Measurements from ENCODE around the gene IFIT3. TPM values are rescaled to one million over a fixed set of nuclear protein-coding genes. Genes with fewer than 3 reads are reported as not detected.

Gene IFIT3
- total RNA-seq, 2 experiments from 2014 or later: 11.5 to 12.8 TPM

GRCh38 chr10:89304925-89305324, 22.9 kb upstream of the IFIT3 start:
- Mint-ChIP-seq H3K27ac (peak overlapping the region; percentile 25), H3K4me1 (ENCODE audit: low read depth) (peaks cover 47% of the 10 kb centered on the region), H3K27me3 (no peaks in the 10 kb centered on the region), H3K4me3 (no peak overlapping the region), H3K9me3 (peaks cover 5% of the 10 kb centered on the region), H3K36me3 (ENCODE audit: low read depth) (peaks cover 82% of the 10 kb centered on the region)
- intact Hi-C loops (cut with DNase I, micrococcal nuclease): loop anchor here (5.0 kb wide), 3 partner anchors 53 to 107 kb away; partner anchors contain the start of genes IFIT5 (in 1 of the 2) and LIPA (in 1 of the 2)
- ChIA-PET CTCF (interaction anchor here (1.3 kb wide), 1 partner anchor 65 kb away, joined by 3 read pairs; no protein-coding TSS in a partner anchor), POLR2A (interaction anchor here (1.5 kb wide), 1 partner anchor 109 kb away, joined by 5 read pairs; the partner anchor contains the start of gene IFIT5)
- Histone ChIP-seq H3K9me3 (ENCODE audit: control insufficient read depth in 1 of 2, insufficient read depth in 1 of 2, low read length in 2 of 2) (peaks cover 0 to 10% of the 10 kb centered on the region in 2 experiments), H3K27me3 (ENCODE audit: control insufficient read depth in 1 of 2, insufficient read depth in 2 of 2, low read length in 2 of 2) (no peaks in the 10 kb centered on the region), H3K4me1 (ENCODE audit: insufficient read depth, low read length) (peaks cover 15% of the 10 kb centered on the region), H3K4me3 (ENCODE audit: low read length) (no peak overlapping the region), H3K27ac (ENCODE audit: low read depth in 1 of 2, low read length in 2 of 2) (no peak overlapping the region), H3K36me3 (ENCODE audit: insufficient read depth, low read length) (peaks cover 30% of the 10 kb centered on the region)
- DNase-seq (no peak), ATAC-seq (ENCODE audit: poor library complexity) (no peak)
- TF ChIP-seq CTCF (IDR thresholded peaks at IDR 0.05): no peak

GRCh38 chr10:89305766-89306433, 21.9 kb upstream of the IFIT3 start:
- no peak for DNase-seq
- H3K27ac ChIP-seq (ENCODE audit: low read depth in 1 of 2, low read length in 2 of 2): no peak overlapping the region
- no peaks in the 10 kb centered on the region for H3K27me3 ChIP-seq (ENCODE audit: control insufficient read depth in 1 of 2, insufficient read depth in 2 of 2, low read length in 2 of 2)
- ChIA-PET CTCF (no interaction called here), POLR2A (no interaction called here)
- Mint-ChIP-seq H3K27me3 (no peaks in the 10 kb centered on the region), H3K4me1 (ENCODE audit: low read depth) (peaks cover 39% of the 10 kb centered on the region), H3K27ac (no peak overlapping the region), H3K36me3 (ENCODE audit: low read depth) (peaks cover 85% of the 10 kb centered on the region), H3K9me3 (peaks cover 5% of the 10 kb centered on the region), H3K4me3 (no peak overlapping the region)
- intact Hi-C loops (cut with DNase I, micrococcal nuclease): loop anchor here in 1 of 2 experiments (2.0 kb wide), 1 partner anchor 25 kb away; no protein-coding TSS in a partner anchor
- H3K4me3 ChIP-seq (ENCODE audit: low read length): no peak overlapping the region
- peaks cover 30% of the 10 kb centered on the region for H3K36me3 ChIP-seq (ENCODE audit: insufficient read depth, low read length)
- H3K4me1 ChIP-seq (ENCODE audit: insufficient read depth, low read length): peaks cover 15% of the 10 kb centered on the region
- peaks cover 0 to 10% of the 10 kb centered on the region in 2 experiments for H3K9me3 ChIP-seq (ENCODE audit: control insufficient read depth in 1 of 2, insufficient read depth in 1 of 2, low read length in 2 of 2)
- no peak for TF ChIP-seq CTCF (IDR thresholded peaks at IDR 0.05)
- ATAC-seq (ENCODE audit: poor library complexity): no peak

- ChIA-PET CTCF (no interaction called here), POLR2A (interaction anchor here (0.6 kb wide), 1 partner anchor 483 kb away, joined by 3 read pairs; no protein-coding TSS in a partner anchor)
- H3K36me3 ChIP-seq (ENCODE audit: insufficient read depth, low read length): peaks cover 30% of the 10 kb centered on the region
- peaks cover 15% of the 10 kb centered on the region for H3K4me1 ChIP-seq (ENCODE audit: insufficient read depth, low read length)
- no peaks in the 10 kb centered on the region for H3K27me3 ChIP-seq (ENCODE audit: control insufficient read depth in 1 of 2, insufficient read depth in 2 of 2, low read length in 2 of 2)
- ATAC-seq (ENCODE audit: poor library complexity) (no peak), DNase-seq (no peak)
- intact Hi-C loops (cut with DNase I, micrococcal nuclease): loop anchor here in 1 of 2 experiments (2.0 kb wide), 1 partner anchor 24 kb away; no protein-coding TSS in a partner anchor
- H3K9me3 Mint-ChIP-seq: peaks cover 5% of the 10 kb centered on the region
- TF ChIP-seq CTCF (IDR thresholded peaks at IDR 0.05): no peak
- H3K27ac Mint-ChIP-seq: no peak overlapping the region
- H3K4me3 Mint-ChIP-seq: no peak overlapping the region
- no peaks in the 10 kb centered on the region for H3K27me3 Mint-ChIP-seq
- H3K4me1 Mint-ChIP-seq (ENCODE audit: low read depth): peaks cover 31% of the 10 kb centered on the region
- H3K36me3 Mint-ChIP-seq (ENCODE audit: low read depth): peaks cover 83% of the 10 kb centered on the region
- H3K9me3 ChIP-seq (ENCODE audit: control insufficient read depth in 1 of 2, insufficient read depth in 1 of 2, low read length in 2 of 2): peaks cover 0 to 10% of the 10 kb centered on the region in 2 experiments
- H3K27ac ChIP-seq (ENCODE audit: low read depth in 1 of 2, low read length in 2 of 2): no peak overlapping the region
- H3K4me3 ChIP-seq (ENCODE audit: low read length): no peak overlapping the region
Observed at GRCh38 chr10:89306434-89307268, 21.1 kb upstream of the IFIT3 start.
